ENCODE results near the gene BTBD18. TPM values are rescaled to one million over a fixed set of nuclear protein-coding genes. Genes with fewer than 3 reads are reported as not detected.

The BTBD18 gene
- total and polyA plus RNA-seq, 8 donors: not detected

GRCh38 chr11:57700425-57700824, 51.2 kb downstream of the BTBD18 start:
- Histone ChIP-seq H3K27me3 (no peaks in the 10 kb centered on the region), H3K9me3 (no peaks in the 10 kb centered on the region), H3K27ac (no peak overlapping the region), H3K4me1 (no peaks in the 10 kb centered on the region), H3K4me3 (no peak overlapping the region), H3K36me3 (peaks cover 65 to 97% (median 93%) of the 10 kb centered on the region in 4 donors)
- DNase-seq: no peak
- TF ChIP-seq EP300 (IDR thresholded peaks at IDR 0.05): no peak
- TF ChIP-seq CTCF (IDR thresholded peaks at IDR 0.05): no peak
- no peak for TF ChIP-seq POLR2AphosphoS5 (IDR thresholded peaks at IDR 0.05)
- no peak for TF ChIP-seq POLR2A (IDR thresholded peaks at IDR 0.05)
- WGBS, 5 donors: 51 to 76% (median 66%) methylated on average over 3 of the region's 3 CpGs
- intact Hi-C loops (cut with DNase I; ENCODE audit: low total_unique reads): no loop called here

- 86 to 91% (median 90%) methylated on average over 10 of the region's 10 CpGs for WGBS, 5 donors
- H3K36me3 ChIP-seq: peaks cover 68 to 100% (median 96%) of the 10 kb centered on the region in 4 donors
Measured at GRCh38 chr11:57699813-57700212, 51.8 kb downstream of the BTBD18 start.

GRCh38 chr11:57698843-57699365, 52.7 kb downstream of the BTBD18 start:
- Histone ChIP-seq H3K36me3 (peaks cover 70 to 100% (median 96%) of the 10 kb centered on the region in 4 donors), H3K27me3 (no peaks in the 10 kb centered on the region), H3K4me3 (no peak overlapping the region), H3K27ac (no peak overlapping the region), H3K4me1 (no peaks in the 10 kb centered on the region), H3K9me3 (no peaks in the 10 kb centered on the region)
- TF ChIP-seq EP300 (IDR thresholded peaks at IDR 0.05) (no peak), POLR2AphosphoS5 (IDR thresholded peaks at IDR 0.05) (no peak), CTCF (IDR thresholded peaks at IDR 0.05) (no peak)
- intact Hi-C loops (cut with DNase I; ENCODE audit: low total_unique reads): no loop called here
- WGBS, 5 donors: 82 to 91% (median 90%) methylated on average over 11 to 18 of the region's 18 CpGs
- DNase-seq: no peak

More at GRCh38 chr11:57699813-57700212, 51.8 kb downstream of the BTBD18 start:
- Histone ChIP-seq H3K4me1 (no peaks in the 10 kb centered on the region), H3K9me3 (no peaks in the 10 kb centered on the region), H3K27ac (no peak overlapping the region), H3K27me3 (no peaks in the 10 kb centered on the region), H3K4me3 (no peak overlapping the region)
- DNase-seq: no peak
- intact Hi-C loops (cut with DNase I; ENCODE audit: low total_unique reads): no loop called here
- TF ChIP-seq POLR2A (IDR thresholded peaks at IDR 0.05) (no peak), POLR2AphosphoS5 (IDR thresholded peaks at IDR 0.05) (no peak), CTCF (IDR thresholded peaks at IDR 0.05) (no peak), EP300 (IDR thresholded peaks at IDR 0.05) (no peak)

Small RNA genes within 50 kb of the gene (small RNA-seq; reads per million reads assigned to genes)
- 0 reads per million in 4 donors for gene AP001931.1
- gene TMX2-CTNND1: 0 reads per million in 4 donors

Other genes with a start within 250 kb of the BTBD18 start
- 10 to 100 TPM; 10.5 to 38.4 (median 18.5) TPM for gene SLC43A1, start 236.1 kb downstream of the BTBD18 start, total RNA-seq
- gene SLC43A1, start 236.1 kb downstream of the BTBD18 start, polyA plus RNA-seq: 10 to 100 TPM; 16.0 to 24.6 (median 19.7) TPM
- 10 to 100 TPM in 3 of 5 donors, 1 to 10 TPM in 2; 1.7 to 51.3 (median 31.3) TPM for gene TIMM10, start 221.1 kb downstream of the BTBD18 start, total RNA-seq
- 10 to 100 TPM; 66.7 to 79.6 (median 73.7) TPM for gene TIMM10, start 221.1 kb downstream of the BTBD18 start, polyA plus RNA-seq
- not detected for gene SMTNL1, start 214.2 kb downstream of the BTBD18 start, total RNA-seq
- gene SMTNL1, start 214.2 kb downstream of the BTBD18 start, polyA plus RNA-seq: not detected
- 10 to 100 TPM in 4 of 5 donors, 1 to 10 TPM in 1; 2.2 to 57.8 (median 21.3) TPM for gene UBE2L6, start 184.1 kb downstream of the BTBD18 start, total RNA-seq
- gene UBE2L6, start 184.1 kb downstream of the BTBD18 start, polyA plus RNA-seq: 10 to 100 TPM; 47.3 to 73.0 (median 71.4) TPM
- 100 to 1,000 TPM in 4 of 5 donors, 10 to 100 TPM in 1; 17.4 to 247 (median 153) TPM for gene SERPING1, start 154.1 kb downstream of the BTBD18 start, total RNA-seq
- gene SERPING1, start 154.1 kb downstream of the BTBD18 start, polyA plus RNA-seq: 100 to 1,000 TPM in 2 of 3 donors, 10 to 100 TPM in 1; 84.4 to 212 (median 111) TPM
- gene YPEL4, start 101.9 kb downstream of the BTBD18 start, total RNA-seq: 1 to 10 TPM in 1 of 5 donors, under 1 TPM in 1, not detected in 3; 0.29 to 1.5 TPM
- gene YPEL4, start 101.9 kb downstream of the BTBD18 start, polyA plus RNA-seq: 1 to 10 TPM in 1 of 3 donors, under 1 TPM in 2; 0.62 to 3.2 (median 0.68) TPM
- gene CLP1, start 94.1 kb downstream of the BTBD18 start, total RNA-seq: 10 to 100 TPM in 3 of 5 donors, 1 to 10 TPM in 1, not detected in 1; 2.7 to 14.0 (median 11.2) TPM
- gene CLP1, start 94.1 kb downstream of the BTBD18 start, polyA plus RNA-seq: 10 to 100 TPM in 1 of 3 donors, 1 to 10 TPM in 2; 7.1 to 14.7 (median 9.2) TPM
- gene ZDHHC5, start 83.7 kb downstream of the BTBD18 start, total RNA-seq: 10 to 100 TPM; 21.0 to 72.8 (median 39.8) TPM
- 10 to 100 TPM; 11.2 to 21.9 (median 14.3) TPM for gene ZDHHC5, start 83.7 kb downstream of the BTBD18 start, polyA plus RNA-seq
- gene MED19, start 39.6 kb downstream of the BTBD18 start, total RNA-seq: 10 to 100 TPM in 3 of 5 donors, 1 to 10 TPM in 1, not detected in 1; 4.4 to 31.7 (median 18.8) TPM
- 10 to 100 TPM; 14.2 to 23.2 (median 16.8) TPM for gene MED19, start 39.6 kb downstream of the BTBD18 start, polyA plus RNA-seq
- gene TMX2, start 39.2 kb downstream of the BTBD18 start, total RNA-seq: 10 to 100 TPM; 20.1 to 72.3 (median 38.1) TPM
- gene TMX2, start 39.2 kb downstream of the BTBD18 start, polyA plus RNA-seq: 10 to 100 TPM; 34.5 to 57.6 (median 35.2) TPM
- 100 to 1,000 TPM in 4 of 5 donors, 10 to 100 TPM in 1; 33.8 to 234 (median 152) TPM for gene SELENOH, start 10.3 kb downstream of the BTBD18 start, total RNA-seq
- gene SELENOH, start 10.3 kb downstream of the BTBD18 start, polyA plus RNA-seq: 100 to 1,000 TPM; 158 to 194 (median 183) TPM
- gene CTNND1, start 10.0 kb upstream of the BTBD18 start, total RNA-seq: 100 to 1,000 TPM; 110 to 447 (median 215) TPM
- 10 to 100 TPM; 45.1 to 98.5 (median 61.3) TPM for gene CTNND1, start 10.0 kb upstream of the BTBD18 start, polyA plus RNA-seq